ENCODE data around the gene SCGB1A1.

SCGB1A1 gene

GRCh38 chr11:62398011-62398994 is 20.5 kb upstream of the SCGB1A1 start:
- no peak for DNase-seq

GRCh38 chr11:62399172-62399877 is 19.5 kb upstream of the SCGB1A1 start:
- no peak for DNase-seq

- DNase-seq, result no peak
These were observed 19.0 kb upstream of the SCGB1A1 start for GRCh38 chr11:62399878-62400266.

- DNase-seq, result no peak
These were observed 18.6 kb upstream of the SCGB1A1 start for GRCh38 chr11:62400281-62400680.

GRCh38 chr11:62400760-62401159 is 18.1 kb upstream of the SCGB1A1 start:
- DNase-seq, result no peak

GRCh38 chr11:62401356-62401755 is 17.5 kb upstream of the SCGB1A1 start:
- no peak for DNase-seq

GRCh38 chr11:62401811-62402210 is 17.0 kb upstream of the SCGB1A1 start:
- DNase-seq, result no peak

GRCh38 chr11:62402226-62402959 is 16.4 kb upstream of the SCGB1A1 start:
- DNase-seq, result peak; percentile 19 to 69 (median 26)

GRCh38 chr11:62402960-62403730 is 15.7 kb upstream of the SCGB1A1 start:
- no peak for DNase-seq

GRCh38 chr11:62404435-62404834 is 14.4 kb upstream of the SCGB1A1 start:
- no peak for DNase-seq

- DNase-seq, result no peak
These were observed 13.9 kb upstream of the SCGB1A1 start for GRCh38 chr11:62404901-62405300.

- no peak for DNase-seq
These were observed 12.8 kb upstream of the SCGB1A1 start for GRCh38 chr11:62406034-62406433.

- DNase-seq, result no peak
These were observed 9.0 kb upstream of the SCGB1A1 start for GRCh38 chr11:62409831-62410230.

- no peak for DNase-seq
These were observed 7.9 kb upstream of the SCGB1A1 start for GRCh38 chr11:62410972-62411371.

- DNase-seq, result no peak
These were observed 7.3 kb upstream of the SCGB1A1 start for GRCh38 chr11:62411524-62411923.

GRCh38 chr11:62413060-62413696 is 5.7 kb upstream of the SCGB1A1 start:
- no peak for DNase-seq

GRCh38 chr11:62416596-62416995 is 2.2 kb upstream of the SCGB1A1 start:
- no peak for DNase-seq

GRCh38 chr11:62418136-62418535 is 697 bp upstream of the SCGB1A1 start:
- DNase-seq, result no peak

- DNase-seq, result no peak
These were observed 589 bp downstream of the SCGB1A1 start for GRCh38 chr11:62419314-62419929.

GRCh38 chr11:62419943-62420342 is 1.1 kb downstream of the SCGB1A1 start:
- DNase-seq, result no peak

- no peak for DNase-seq
These were observed 2.0 kb downstream of the SCGB1A1 start for GRCh38 chr11:62420882-62421281.

Measured in T-helper 1 cell (primary cell).